GM12878 (cell line): ENCODE results near the gene GPT2. TPM values are rescaled to one million over a fixed set of nuclear protein-coding genes. Genes with fewer than 3 reads are reported as not detected.

Experiments used
- GATAD2B ChIP-seq: fragments of 450-650 bp; conservative IDR thresholded peaks from 2 replicates; pipeline ENCODE4 v1.6.1; 2017; ENCODE audit warnings: low read depth, mild to moderate bottlenecking, moderate library complexity
- MYB ChIP-seq: fragments of 150-350 bp; IDR thresholded peaks from 2 replicates; pipeline ENCODE4 v1.6.1; 2014; ENCODE audit warnings: mild to moderate bottlenecking, low read depth, low read length, borderline replicate concordance
- RAD51 ChIP-seq: fragments of 450-650 bp; IDR thresholded peaks from 2 replicates; pipeline ENCODE4 v1.6.1; 2016; ENCODE audit warnings: moderate library complexity, mild to moderate bottlenecking, inconsistent platforms
- SIN3A ChIP-seq: IDR thresholded peaks from 2 replicates; pipeline ENCODE4 v1.6.1; 2012; ENCODE audit warnings: low read depth, low read length, improper control_type of control experiment
- ZBTB4 ChIP-seq: fragments of 450-650 bp; formaldehyde crosslinking; IDR thresholded peaks from 2 replicates; pipeline ENCODE4 v1.4.0; 2022; ENCODE audit warnings: mild to moderate bottlenecking, moderate library complexity
- ZNF687 ChIP-seq: fragments of 450-650 bp; IDR thresholded peaks from 2 replicates; pipeline ENCODE4 v1.6.1; 2017; ENCODE audit warnings: mild to moderate bottlenecking, moderate library complexity
- polyA plus RNA-seq, 11 experiments: library from polyadenylated mRNA; depleted of rRNA in 4 of 11; unstranded in 6 of 11; stranded (reverse) in 5 of 11; fragments of >200 nt; fragmentation: Nextera tagmentation in 4 of 11; fragmentation: Illumina TruSeq in 1 of 11; extraction: Ambion mirVana in 4 of 11; extraction: Trizol in 1 of 11; gene quantifications; 1 replicate in 1 of 11; 2 replicates in 10 of 11; pipeline versions ENCODE4 v1.2.1 to v1.2.3, GENCODE V29; 2011 to 2016; ENCODE audit warnings: inconsistent platforms in 2 of 11, missing spikeins in 2 of 11, low read depth in 1 of 11
- total RNA-seq, 4 experiments: library from RNA; depleted of rRNA in 3 of 4; stranded (reverse); fragments of >200 nt in 3 of 4; fragmentation: Illumina TruSeq in 1 of 4; extraction: Trizol in 1 of 4; gene quantifications; 2 replicates each; pipeline versions ENCODE4 v1.2.1 to v1.2.3, GENCODE V29; 2013 to 2021
- TF ChIP-seq, protein P1 (sequence below): fragments of 450-650 bp; formaldehyde crosslinking; IDR thresholded peaks from 2 replicates; pipeline ENCODE4 v1.5.0; 2022; ENCODE audit warnings: mild to moderate bottlenecking, missing genetic modification characterization
- TF ChIP-seq, protein P2 (sequence below): fragments of 450-650 bp; IDR thresholded peaks from 2 replicates; pipeline ENCODE4 v1.6.1; 2017; ENCODE audit warnings: low read depth, mild to moderate bottlenecking, moderate library complexity
- TF ChIP-seq, protein P3 (sequence below): IDR thresholded peaks from 2 replicates; pipeline ENCODE4 v1.6.1; 2012; ENCODE audit warnings: improper control_type of control experiment, low read depth, low read length; ENCODE audit not compliant: insufficient replicate concordance

GPT2 gene
- total and polyA plus RNA-seq, 10 of the 15 experiments (the other 5 are each of a cell fraction or from before 2014, with no cell fraction given) = 0.45 to 9.9 (median 4.3) TPM

- TF ChIP-seq, protein P1, sequence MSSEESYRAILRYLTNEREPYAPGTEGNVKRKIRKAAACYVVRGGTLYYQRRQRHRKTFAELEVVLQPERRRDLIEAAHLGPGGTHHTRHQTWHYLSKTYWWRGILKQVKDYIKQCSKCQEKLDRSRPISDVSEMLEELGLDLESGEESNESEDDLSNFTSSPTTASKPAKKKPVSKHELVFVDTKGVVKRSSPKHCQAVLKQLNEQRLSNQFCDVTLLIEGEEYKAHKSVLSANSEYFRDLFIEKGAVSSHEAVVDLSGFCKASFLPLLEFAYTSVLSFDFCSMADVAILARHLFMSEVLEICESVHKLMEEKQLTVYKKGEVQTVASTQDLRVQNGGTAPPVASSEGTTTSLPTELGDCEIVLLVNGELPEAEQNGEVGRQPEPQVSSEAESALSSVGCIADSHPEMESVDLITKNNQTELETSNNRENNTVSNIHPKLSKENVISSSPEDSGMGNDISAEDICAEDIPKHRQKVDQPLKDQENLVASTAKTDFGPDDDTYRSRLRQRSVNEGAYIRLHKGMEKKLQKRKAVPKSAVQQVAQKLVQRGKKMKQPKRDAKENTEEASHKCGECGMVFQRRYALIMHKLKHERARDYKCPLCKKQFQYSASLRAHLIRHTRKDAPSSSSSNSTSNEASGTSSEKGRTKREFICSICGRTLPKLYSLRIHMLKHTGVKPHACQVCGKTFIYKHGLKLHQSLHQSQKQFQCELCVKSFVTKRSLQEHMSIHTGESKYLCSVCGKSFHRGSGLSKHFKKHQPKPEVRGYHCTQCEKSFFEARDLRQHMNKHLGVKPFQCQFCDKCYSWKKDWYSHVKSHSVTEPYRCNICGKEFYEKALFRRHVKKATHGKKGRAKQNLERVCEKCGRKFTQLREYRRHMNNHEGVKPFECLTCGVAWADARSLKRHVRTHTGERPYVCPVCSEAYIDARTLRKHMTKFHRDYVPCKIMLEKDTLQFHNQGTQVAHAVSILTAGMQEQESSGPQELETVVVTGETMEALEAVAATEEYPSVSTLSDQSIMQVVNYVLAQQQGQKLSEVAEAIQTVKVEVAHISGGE (CRISPR knock-in tag) = no peak
- TF ChIP-seq, protein P2, sequence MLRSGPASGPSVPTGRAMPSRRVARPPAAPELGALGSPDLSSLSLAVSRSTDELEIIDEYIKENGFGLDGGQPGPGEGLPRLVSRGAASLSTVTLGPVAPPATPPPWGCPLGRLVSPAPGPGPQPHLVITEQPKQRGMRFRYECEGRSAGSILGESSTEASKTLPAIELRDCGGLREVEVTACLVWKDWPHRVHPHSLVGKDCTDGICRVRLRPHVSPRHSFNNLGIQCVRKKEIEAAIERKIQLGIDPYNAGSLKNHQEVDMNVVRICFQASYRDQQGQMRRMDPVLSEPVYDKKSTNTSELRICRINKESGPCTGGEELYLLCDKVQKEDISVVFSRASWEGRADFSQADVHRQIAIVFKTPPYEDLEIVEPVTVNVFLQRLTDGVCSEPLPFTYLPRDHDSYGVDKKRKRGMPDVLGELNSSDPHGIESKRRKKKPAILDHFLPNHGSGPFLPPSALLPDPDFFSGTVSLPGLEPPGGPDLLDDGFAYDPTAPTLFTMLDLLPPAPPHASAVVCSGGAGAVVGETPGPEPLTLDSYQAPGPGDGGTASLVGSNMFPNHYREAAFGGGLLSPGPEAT = no peak
- TF ChIP-seq, protein P3, sequence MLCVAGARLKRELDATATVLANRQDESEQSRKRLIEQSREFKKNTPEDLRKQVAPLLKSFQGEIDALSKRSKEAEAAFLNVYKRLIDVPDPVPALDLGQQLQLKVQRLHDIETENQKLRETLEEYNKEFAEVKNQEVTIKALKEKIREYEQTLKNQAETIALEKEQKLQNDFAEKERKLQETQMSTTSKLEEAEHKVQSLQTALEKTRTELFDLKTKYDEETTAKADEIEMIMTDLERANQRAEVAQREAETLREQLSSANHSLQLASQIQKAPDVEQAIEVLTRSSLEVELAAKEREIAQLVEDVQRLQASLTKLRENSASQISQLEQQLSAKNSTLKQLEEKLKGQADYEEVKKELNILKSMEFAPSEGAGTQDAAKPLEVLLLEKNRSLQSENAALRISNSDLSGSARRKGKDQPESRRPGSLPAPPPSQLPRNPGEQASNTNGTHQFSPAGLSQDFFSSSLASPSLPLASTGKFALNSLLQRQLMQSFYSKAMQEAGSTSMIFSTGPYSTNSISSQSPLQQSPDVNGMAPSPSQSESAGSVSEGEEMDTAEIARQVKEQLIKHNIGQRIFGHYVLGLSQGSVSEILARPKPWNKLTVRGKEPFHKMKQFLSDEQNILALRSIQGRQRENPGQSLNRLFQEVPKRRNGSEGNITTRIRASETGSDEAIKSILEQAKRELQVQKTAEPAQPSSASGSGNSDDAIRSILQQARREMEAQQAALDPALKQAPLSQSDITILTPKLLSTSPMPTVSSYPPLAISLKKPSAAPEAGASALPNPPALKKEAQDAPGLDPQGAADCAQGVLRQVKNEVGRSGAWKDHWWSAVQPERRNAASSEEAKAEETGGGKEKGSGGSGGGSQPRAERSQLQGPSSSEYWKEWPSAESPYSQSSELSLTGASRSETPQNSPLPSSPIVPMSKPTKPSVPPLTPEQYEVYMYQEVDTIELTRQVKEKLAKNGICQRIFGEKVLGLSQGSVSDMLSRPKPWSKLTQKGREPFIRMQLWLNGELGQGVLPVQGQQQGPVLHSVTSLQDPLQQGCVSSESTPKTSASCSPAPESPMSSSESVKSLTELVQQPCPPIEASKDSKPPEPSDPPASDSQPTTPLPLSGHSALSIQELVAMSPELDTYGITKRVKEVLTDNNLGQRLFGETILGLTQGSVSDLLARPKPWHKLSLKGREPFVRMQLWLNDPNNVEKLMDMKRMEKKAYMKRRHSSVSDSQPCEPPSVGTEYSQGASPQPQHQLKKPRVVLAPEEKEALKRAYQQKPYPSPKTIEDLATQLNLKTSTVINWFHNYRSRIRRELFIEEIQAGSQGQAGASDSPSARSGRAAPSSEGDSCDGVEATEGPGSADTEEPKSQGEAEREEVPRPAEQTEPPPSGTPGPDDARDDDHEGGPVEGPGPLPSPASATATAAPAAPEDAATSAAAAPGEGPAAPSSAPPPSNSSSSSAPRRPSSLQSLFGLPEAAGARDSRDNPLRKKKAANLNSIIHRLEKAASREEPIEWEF = no peak
- TF ChIP-seq ZBTB4 (CRISPR knock-in tag) (no peak), GATAD2B (peak; percentile 60; the same call in 1 of the 2 replicates), ZNF687 (peak; percentile 33; the same call in 1 of the 2 replicates), MYB (no peak), RAD51 (no peak), SIN3A (peak; percentile 21; the same call in 1 of the 2 replicates)
Observed at GRCh38 chr16:46883690-46884512, at the start of gene GPT2 (continued).
